ENCODE data around the gene SRRM4. TPM values are rescaled to one million over a fixed set of nuclear protein-coding genes. Genes with fewer than 3 reads are reported as not detected.

SRRM4 gene, protein sequence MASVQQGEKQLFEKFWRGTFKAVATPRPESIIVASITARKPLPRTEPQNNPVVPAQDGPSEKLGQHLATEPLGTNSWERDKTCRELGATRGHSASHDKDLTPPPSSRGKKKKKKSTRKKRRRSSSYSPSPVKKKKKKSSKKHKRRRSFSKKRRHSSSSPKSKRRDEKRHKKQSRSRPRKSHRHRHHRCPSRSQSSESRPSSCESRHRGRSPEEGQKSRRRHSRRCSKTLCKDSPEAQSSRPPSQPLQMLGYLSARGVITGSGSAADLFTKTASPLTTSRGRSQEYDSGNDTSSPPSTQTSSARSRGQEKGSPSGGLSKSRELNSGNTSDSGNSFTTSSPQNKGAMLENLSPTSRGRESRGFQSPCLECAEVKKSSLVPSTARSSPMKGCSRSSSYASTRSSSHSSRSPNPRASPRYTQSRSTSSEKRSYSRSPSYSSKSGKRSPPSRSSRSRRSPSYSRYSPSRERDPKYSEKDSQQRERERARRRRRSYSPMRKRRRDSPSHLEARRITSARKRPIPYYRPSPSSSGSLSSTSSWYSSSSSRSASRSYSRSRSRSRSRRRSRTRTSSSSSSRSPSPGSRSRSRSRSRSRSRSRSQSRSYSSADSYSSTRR
- 11.5 TPM for total RNA-seq

GRCh38 chr12:118981285-118982211 lies at the start of gene SRRM4:
Gene SRRM4, plus strand, starts transcription at chr12:118981541. Its CDS starts 342 bp downstream, at chr12:118981883.

GRCh38 chr12:119178544-119179334 lies 197.4 kb downstream of the SRRM4 start, which contains the start of gene HSPB8:
Gene HSPB8, plus strand, starts transcription at chr12:119178931. Its CDS starts 382 bp downstream, at chr12:119179313.

Other genes starting within 250 kb of the SRRM4 start
- 9.2 TPM for gene HSPB8, start 197.4 kb downstream of the SRRM4 start, total RNA-seq

Data from diencephalon (tissue), 1 donor.